ENCODE data around the gene TAF1L. TPM values are rescaled to one million over a fixed set of nuclear protein-coding genes. Genes with fewer than 3 reads are reported as not detected.
A peak's percentile ranks its signal among the peaks of the same experiment; 100 is the strongest.
"Not testable (repeated sequence)": the region's sequence is repeated elsewhere in the genome, so short reads cannot be mapped to it uniquely, and the experiment has no call there.

Gene TAF1L
- total and polyA plus RNA-seq, 11 donors = 0.07 TPM; not detected in 10

GRCh38 chr9:32644698-32645097, 9.2 kb upstream of the TAF1L start:
- Histone ChIP-seq H3K4me3 (no peak overlapping the region), H3K27me3 (peaks cover 0 to 4% (median 0%) of the 10 kb centered on the region in 9 donors), H3K27ac (no peak overlapping the region), H3K9me3 (peaks cover 0 to 4% (median 0%) of the 10 kb centered on the region in 12 donors), H3K36me3 (no peaks in the 10 kb centered on the region), H3K4me1 (no peaks in the 10 kb centered on the region)
- intact Hi-C loops (cut with DNase I) = no loop called here
- WGBS, 4 donors = 41 to 67% (median 50%) methylated on average over 2 of the region's 2 CpGs
- no peak for DNase-seq
- TF ChIP-seq POLR2A (IDR thresholded peaks at IDR 0.05) (no peak), CTCF (IDR thresholded peaks at IDR 0.05) (no peak)
- ATAC-seq = peak in 1 of 4 donors; percentile 34

- intact Hi-C loops (cut with DNase I) = loop anchor here in 1 of 10 donors (10.0 kb wide), 1 partner anchor 72 kb away; no protein-coding TSS in a partner anchor
- ATAC-seq, DNase-seq, H3K9me3 ChIP-seq, H3K4me3 ChIP-seq, H3K4me1 ChIP-seq, H3K27ac ChIP-seq, H3K27me3 ChIP-seq, H3K36me3 ChIP-seq: not testable (repeated sequence)
- WGBS, 4 donors = 69 to 77% (median 72%) methylated on average over 5 of the region's 5 CpGs
These were observed 2.3 kb downstream of the TAF1L start for GRCh38 chr9:32633151-32633550.

- Histone ChIP-seq H3K9me3 (peaks cover 0 to 3% (median 0%) of the 10 kb centered on the region in 12 donors), H3K27ac (no peak overlapping the region), H3K27me3 (peaks cover 0 to 5% (median 0%) of the 10 kb centered on the region in 9 donors), H3K4me1 (no peaks in the 10 kb centered on the region), H3K36me3 (no peaks in the 10 kb centered on the region), H3K4me3 (no peak overlapping the region)
- 78 to 79% (median 78%) methylated on average over 9 of the region's 9 CpGs for WGBS, 4 donors
- no peak for TF ChIP-seq CTCF (IDR thresholded peaks at IDR 0.05)
- DNase-seq (no peak), ATAC-seq (no peak)
- intact Hi-C loops (cut with DNase I) = loop anchor here in 1 of 10 donors (10.0 kb wide), 1 partner anchor 73 kb away; no protein-coding TSS in a partner anchor
These were observed 3.5 kb downstream of the TAF1L start for GRCh38 chr9:32631991-32632390.

- no peak for ATAC-seq
These were observed 8.0 kb downstream of the TAF1L start for GRCh38 chr9:32627394-32627954.

More at GRCh38 chr9:32627394-32627954, 8.0 kb downstream of the TAF1L start:
- H3K4me3 ChIP-seq = no peak overlapping the region
- intact Hi-C loops (cut with DNase I) = no loop called here
- no peak for DNase-seq
- no peak overlapping the region for H3K27ac ChIP-seq
- TF ChIP-seq CTCF (IDR thresholded peaks at IDR 0.05) (no peak), POLR2A (IDR thresholded peaks at IDR 0.05) (no peak)
- H3K9me3 ChIP-seq = no peaks in the 10 kb centered on the region
- no peaks in the 10 kb centered on the region for H3K4me1 ChIP-seq
- peaks cover 0 to 7% (median 0%) of the 10 kb centered on the region in 9 donors for H3K27me3 ChIP-seq
- H3K36me3 ChIP-seq = no peaks in the 10 kb centered on the region

All from heart left ventricle (tissue), 16 donors.